HepG2 (cell line): ENCODE measurements around the gene IDUA. TPM values are rescaled to one million over a fixed set of nuclear protein-coding genes. Genes with fewer than 3 reads are reported as not detected.

Experiments
- ATAC-seq: fragments of 200-7000 bp; cut with Tn5 transposase; 3 replicates; pipeline ENCODE4 v1.9.1; 2020; ENCODE audit warnings: mild to moderate bottlenecking, moderate library complexity
- BruUV-seq: library from RNA; stranded (reverse); fragments of 400-500 nt; replicated peaks from 2 replicates; lab custom pipeline; 2021; lab: Mats Ljungman, UMichigan
- CTCF ChIA-PET: fragments of 300-600 bp; formaldehyde crosslinking; extraction: SDS; loops from one replicate; lab custom pipeline; 2021; ENCODE audit warnings: low total read pairs, inconsistent platforms, low intra/inter-chr PET ratio; lab: Yijun Ruan, JAX
- POLR2A ChIA-PET: fragments of 350-600 bp; sonication (Branson Sonifier 250); formaldehyde crosslinking; loops from one replicate; lab custom pipeline; 2020; ENCODE audit warnings: antibody characterized with exemption, inconsistent platforms; lab: Yijun Ruan, JAX
- DNase-seq: peaks from one replicate; pipeline ENCODE4 v3.0.0-alpha.2; 2015; ENCODE audit warnings: low spot score
- FAIRE-seq: peaks from 3 replicates; lab custom pipeline; 2011; peaks lifted over from hg19 to GRCh38; lab: Jason Lieb, UNC
- H2AFZ ChIP-seq: one replicate; pipeline ENCODE4 v1.6.1; 2011; ENCODE audit warnings: low read length, inconsistent platforms
- H3K27ac ChIP-seq: fragments of 300-600 bp; 3 replicates; pipeline ENCODE4 v1.8.0; 2011; ENCODE audit warnings: mixed run types, mild to moderate bottlenecking, mixed read lengths, low read length, inconsistent platforms; ENCODE audit not compliant: insufficient read depth; ENCODE audit errors: extremely low read length
- H3K27me3 ChIP-seq, 2 experiments: fragments of 200-600 bp in 1 of 2; 2 replicates in 1 of 2; 3 replicates in 1 of 2; pipeline versions ENCODE4 v1.6.0 to v1.8.0; 2011; ENCODE audit warnings: low read length in 2 of 2, mild to moderate bottlenecking in 2 of 2, moderate library complexity in 2 of 2, inconsistent platforms in 1 of 2; ENCODE audit not compliant: insufficient read depth in 2 of 2, control insufficient read depth in 1 of 2
- H3K36me3 ChIP-seq, 2 experiments: fragments of 200-600 bp in 1 of 2; replicated peaks in 1 of 2; 2 replicates in 1 of 2; 3 replicates in 1 of 2; pipeline versions ENCODE4 v1.5.1 to v1.8.0; 2011; ENCODE audit warnings: low read length in 2 of 2, inconsistent platforms in 1 of 2; ENCODE audit not compliant: insufficient read depth in 2 of 2, control insufficient read depth in 1 of 2
- H3K4me1 ChIP-seq: 2 replicates; pipeline ENCODE4 v1.5.1; 2012; ENCODE audit warnings: low read length, inconsistent platforms; ENCODE audit not compliant: insufficient read depth
- H3K4me2 ChIP-seq: 2 replicates; pipeline ENCODE4 v1.6.0; 2011; ENCODE audit warnings: low read depth, low read length, inconsistent platforms
- H3K4me3 ChIP-seq, 3 experiments: fragments of 200-600 bp in 1 of 3; sonication (generic), shearing (Covaris generic) in 1 of 3; replicated peaks in 1 of 3; 2 replicates each; pipeline ENCODE4 v1.5.1; 2011 to 2016; ENCODE audit warnings: low read length in 3 of 3, inconsistent platforms in 2 of 3, low read depth in 2 of 3, mild to moderate bottlenecking in 2 of 3, control low read depth in 1 of 3, mixed read lengths in 1 of 3; ENCODE audit not compliant: insufficient read depth in 1 of 3
- H3K79me2 ChIP-seq: one replicate; pipeline ENCODE4 v1.6.1; 2011; ENCODE audit warnings: low read length, inconsistent platforms; ENCODE audit not compliant: insufficient read depth
- H3K9ac ChIP-seq: 2 replicates; pipeline ENCODE4 v1.6.0; 2011; ENCODE audit warnings: mild to moderate bottlenecking, low read depth, low read length, inconsistent platforms; ENCODE audit not compliant: insufficient read depth
- H3K9me3 ChIP-seq: 2 replicates; pipeline ENCODE4 v1.5.1; 2012; ENCODE audit warnings: mild to moderate bottlenecking, low read length
- H4K20me1 ChIP-seq: 2 replicates; pipeline ENCODE4 v1.6.0; 2011; ENCODE audit warnings: inconsistent platforms, mild to moderate bottlenecking, low read length, moderate library complexity; ENCODE audit not compliant: insufficient read depth
- EEA1 ChIP-seq: sonication (generic); formaldehyde crosslinking; IDR thresholded peaks from 2 replicates; pipeline ENCODE4 v1.5.1; 2020; ENCODE audit warnings: mild to moderate bottlenecking, missing genetic modification reagents, borderline replicate concordance
- GABPB1 ChIP-seq: IDR thresholded peaks from 2 replicates; pipeline ENCODE4 v1.6.1; 2016; ENCODE audit warnings: mild to moderate bottlenecking, missing genetic modification reagents, moderate library complexity, missing compliant biosample characterization
- MAFG ChIP-seq: sonication (generic); formaldehyde crosslinking; IDR thresholded peaks from 2 replicates; pipeline ENCODE4 v1.5.1; 2020; ENCODE audit warnings: mild to moderate bottlenecking, missing genetic modification reagents
- MAFK ChIP-seq, 2 experiments: IDR thresholded peaks in 1 of 2; conservative IDR thresholded peaks in 1 of 2; 2 replicates each; pipeline ENCODE4 v1.6.1; 2011; ENCODE audit warnings: improper control_type of control experiment in 2 of 2, low read length in 2 of 2
- MED13 ChIP-seq: sonication (generic); formaldehyde crosslinking; IDR thresholded peaks from 2 replicates; pipeline ENCODE4 v1.5.0; 2020; ENCODE audit warnings: missing genetic modification reagents
- NCOR1 ChIP-seq: fragments of 200-600 bp; sonication (generic); IDR thresholded peaks from 2 replicates; pipeline ENCODE4 v1.7.0; 2017; ENCODE audit warnings: antibody characterized with exemption, low read length, borderline replicate concordance
- RBM39 ChIP-seq: fragments of 200-400 bp; formaldehyde crosslinking; IDR thresholded peaks from one replicate; pipeline ENCODE4 v1.6.1; 2018; ENCODE audit warnings: antibody characterized with exemption, mild to moderate bottlenecking, low read depth, low read length; ENCODE audit not compliant: poor library complexity, severe bottlenecking
- SOX5 ChIP-seq: IDR thresholded peaks from 2 replicates; pipeline ENCODE4 v1.6.1; 2016; ENCODE audit warnings: borderline replicate concordance
- SRSF4 ChIP-seq: fragments of 200-400 bp; formaldehyde crosslinking; IDR thresholded peaks from one replicate; pipeline ENCODE4 v1.6.1; 2018; ENCODE audit warnings: mild to moderate bottlenecking, low read depth, low read length, moderate library complexity; ENCODE audit not compliant: poor library complexity, severe bottlenecking
- SUZ12 ChIP-seq: fragments of 150-350 bp; IDR thresholded peaks from 2 replicates; pipeline ENCODE4 v1.6.1; 2014; ENCODE audit warnings: low read depth, low read length
- YY1 ChIP-seq: IDR thresholded peaks from 2 replicates; pipeline ENCODE4 v1.6.1; 2011; ENCODE audit warnings: low read length, low read depth, moderate library complexity, mild to moderate bottlenecking; ENCODE audit not compliant: insufficient read depth, insufficient replicate concordance
- ZBTB3 ChIP-seq: sonication (generic); formaldehyde crosslinking; IDR thresholded peaks from 2 replicates; pipeline ENCODE4 v1.4.0; 2020; ENCODE audit warnings: low read depth, mild to moderate bottlenecking, moderate library complexity, missing genetic modification reagents, borderline replicate concordance
- ZNF124 ChIP-seq: sonication (generic); formaldehyde crosslinking; IDR thresholded peaks from 2 replicates; pipeline ENCODE4 v1.4.0; 2020; ENCODE audit warnings: missing genetic modification reagents
- ZNF326 ChIP-seq: sonication (generic); formaldehyde crosslinking; IDR thresholded peaks from 2 replicates; pipeline ENCODE4 v1.4.0; 2020; ENCODE audit warnings: missing genetic modification reagents, borderline replicate concordance
- ZNF589 ChIP-seq: sonication (generic); formaldehyde crosslinking; conservative IDR thresholded peaks from 2 replicates; pipeline ENCODE4 v1.8.0; 2022; ENCODE audit warnings: mild to moderate bottlenecking, moderate library complexity, missing genetic modification reagents
- ZNF784 ChIP-seq: sonication (generic); formaldehyde crosslinking; IDR thresholded peaks from 2 replicates; pipeline ENCODE4 v1.5.1; 2020; ENCODE audit warnings: missing genetic modification reagents, mild to moderate bottlenecking, borderline replicate concordance
- ZZZ3 ChIP-seq: sonication (generic); formaldehyde crosslinking; IDR thresholded peaks from 2 replicates; pipeline ENCODE4 v1.4.0; 2020; ENCODE audit warnings: missing genetic modification reagents, mild to moderate bottlenecking, borderline replicate concordance
- WGBS: methylation state at CpG from one replicate; pipeline ENCODE4 v1.1.6; 2017; ENCODE audit warnings: low lambda C conversion rate; 5-methylcytosine and 5-hydroxymethylcytosine counted together
- in situ Hi-C: cut with HindIII; loops from 2 replicates; pipeline ENCODE4 v1.10.0; 2017; ENCODE audit warnings: low pct_unique_long_range_greater_than_20kb; ENCODE audit not compliant: extremely low pct_ligation_motif_present
- intact Hi-C: fragments of 100-400 bp; cut with micrococcal nuclease; formaldehyde crosslinking; loops from one replicate; pipeline ENCODE4 v1.10.0; 2022; ENCODE audit not compliant: unreplicated experiment
- polyA plus RNA-seq, 8 experiments: library from polyadenylated mRNA; depleted of rRNA in 3 of 8; stranded (reverse) in 7 of 8; unstranded in 1 of 8; fragments of >200 nt; fragmentation: Illumina TruSeq in 4 of 8; extraction: Trizol in 4 of 8; gene quantifications; 2 replicates each; pipeline versions ENCODE4 v1.2.1 to v1.2.3, GENCODE V29; 2011 to 2016; ENCODE audit warnings: low read depth in 4 of 8, missing spikeins in 1 of 8, mixed read lengths in 1 of 8; ENCODE audit not compliant: insufficient read depth in 1 of 8
- total RNA-seq, 5 experiments: library from RNA; depleted of rRNA; stranded (reverse); fragments of >200 nt; fragmentation: Illumina TruSeq; extraction: Trizol; gene quantifications; 2 replicates each; pipeline ENCODE4 v1.2.3, GENCODE V29; 2016; ENCODE audit warnings: low read depth in 1 of 5
- TF ChIP-seq, protein P1 (sequence below): sonication (generic); formaldehyde crosslinking; IDR thresholded peaks from 2 replicates; pipeline ENCODE4 v1.4.0; 2020; ENCODE audit warnings: missing genetic modification reagents; ENCODE audit errors: not compliant biosample characterization
- TF ChIP-seq, protein P2 (sequence below): sonication (generic); formaldehyde crosslinking; IDR thresholded peaks from 2 replicates; pipeline ENCODE4 v1.8.1; 2023; ENCODE audit warnings: mild to moderate bottlenecking, missing genetic modification reagents
- TF ChIP-seq, protein P3 (sequence below): conservative IDR thresholded peaks from 2 replicates; pipeline ENCODE4 v1.6.1; 2018; ENCODE audit warnings: missing genetic modification reagents

The IDUA gene
- total and polyA plus RNA-seq, 2 of the 13 experiments (the other 11 are each of a cell fraction or from before 2014, with no cell fraction given) = 0.77 to 1.0 TPM

- intact Hi-C loops = no loop called here
- Histone ChIP-seq H3K36me3 (peaks cover 6 to 12% of the 10 kb centered on the region in 2 experiments; a peak in 3 of 5 replicates), H3K79me2 (no peaks in the 10 kb centered on the region), H3K9ac (no peak overlapping the region), H4K20me1 (no peaks in the 10 kb centered on the region; the same call in 1 of the 2 replicates), H3K27me3 (peaks cover 20 to 41% of the 10 kb centered on the region in 2 experiments), H3K9me3 (no peaks in the 10 kb centered on the region), H3K4me2 (no peak overlapping the region), H2AFZ (no peak overlapping the region), H3K4me1 (peaks cover 31% of the 10 kb centered on the region), H3K27ac (no peak overlapping the region), H3K4me3 (no peak overlapping the region)
- no peak for DNase-seq
- CTCF ChIA-PET = no interaction called here
- no peak for FAIRE-seq
- no TSS peak for BruUV-seq
- in situ Hi-C loops = no loop called here
- no peak for ATAC-seq
- POLR2A ChIA-PET = no interaction called here
- 39% methylated on average over 7 of the region's 26 CpGs for WGBS
- TF ChIP-seq, protein P1, sequence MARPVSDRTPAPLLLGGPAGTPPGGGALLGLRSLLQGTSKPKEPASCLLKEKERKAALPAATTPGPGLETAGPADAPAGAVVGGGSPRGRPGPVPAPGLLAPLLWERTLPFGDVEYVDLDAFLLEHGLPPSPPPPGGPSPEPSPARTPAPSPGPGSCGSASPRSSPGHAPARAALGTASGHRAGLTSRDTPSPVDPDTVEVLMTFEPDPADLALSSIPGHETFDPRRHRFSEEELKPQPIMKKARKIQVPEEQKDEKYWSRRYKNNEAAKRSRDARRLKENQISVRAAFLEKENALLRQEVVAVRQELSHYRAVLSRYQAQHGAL (CRISPR knock-in tag) = no peak
- TF ChIP-seq MAFG (CRISPR knock-in tag) (no peak), ZBTB3 (CRISPR knock-in tag) (no peak), EEA1 (no peak), SUZ12 (no peak), ZNF784 (CRISPR knock-in tag) (no peak), RBM39 (peak; percentile 23), YY1 (no peak), MAFK (conservative IDR thresholded peaks at IDR 0.05 in 1 of 2, IDR thresholded peaks at IDR 0.05 in 1 of 2; ENCODE audit: low read length in 2 of 2) (no peak), ZZZ3 (CRISPR knock-in tag) (no peak), ZNF589 (CRISPR knock-in tag) (no peak), GABPB1 (CRISPR knock-in tag) (no peak), SRSF4 (no peak), SOX5 (no peak), ZNF124 (CRISPR knock-in tag) (no peak), MED13 (CRISPR knock-in tag) (no peak), NCOR1 (no peak), ZNF326 (CRISPR knock-in tag) (peak; percentile 50; the same call in 1 of the 2 replicates)
- TF ChIP-seq, protein P2, sequence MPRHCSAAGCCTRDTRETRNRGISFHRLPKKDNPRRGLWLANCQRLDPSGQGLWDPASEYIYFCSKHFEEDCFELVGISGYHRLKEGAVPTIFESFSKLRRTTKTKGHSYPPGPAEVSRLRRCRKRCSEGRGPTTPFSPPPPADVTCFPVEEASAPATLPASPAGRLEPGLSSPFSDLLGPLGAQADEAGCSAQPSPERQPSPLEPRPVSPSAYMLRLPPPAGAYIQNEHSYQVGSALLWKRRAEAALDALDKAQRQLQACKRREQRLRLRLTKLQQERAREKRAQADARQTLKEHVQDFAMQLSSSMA (CRISPR knock-in tag) = no peak
- TF ChIP-seq, protein P3, sequence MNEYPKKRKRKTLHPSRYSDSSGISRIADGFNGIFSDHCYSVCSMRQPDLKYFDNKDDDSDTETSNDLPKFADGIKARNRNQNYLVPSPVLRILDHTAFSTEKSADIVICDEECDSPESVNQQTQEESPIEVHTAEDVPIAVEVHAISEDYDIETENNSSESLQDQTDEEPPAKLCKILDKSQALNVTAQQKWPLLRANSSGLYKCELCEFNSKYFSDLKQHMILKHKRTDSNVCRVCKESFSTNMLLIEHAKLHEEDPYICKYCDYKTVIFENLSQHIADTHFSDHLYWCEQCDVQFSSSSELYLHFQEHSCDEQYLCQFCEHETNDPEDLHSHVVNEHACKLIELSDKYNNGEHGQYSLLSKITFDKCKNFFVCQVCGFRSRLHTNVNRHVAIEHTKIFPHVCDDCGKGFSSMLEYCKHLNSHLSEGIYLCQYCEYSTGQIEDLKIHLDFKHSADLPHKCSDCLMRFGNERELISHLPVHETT (CRISPR knock-in tag) = no peak
Measured at GRCh38 chr4:1027219-1027914, 40.5 kb downstream of the IDUA start.
